ENCODE data around the gene DGCR6.

GRCh38 chr22:18905540-18906409 lies at the start of gene DGCR6:
- TF ChIP-seq, protein P1, sequence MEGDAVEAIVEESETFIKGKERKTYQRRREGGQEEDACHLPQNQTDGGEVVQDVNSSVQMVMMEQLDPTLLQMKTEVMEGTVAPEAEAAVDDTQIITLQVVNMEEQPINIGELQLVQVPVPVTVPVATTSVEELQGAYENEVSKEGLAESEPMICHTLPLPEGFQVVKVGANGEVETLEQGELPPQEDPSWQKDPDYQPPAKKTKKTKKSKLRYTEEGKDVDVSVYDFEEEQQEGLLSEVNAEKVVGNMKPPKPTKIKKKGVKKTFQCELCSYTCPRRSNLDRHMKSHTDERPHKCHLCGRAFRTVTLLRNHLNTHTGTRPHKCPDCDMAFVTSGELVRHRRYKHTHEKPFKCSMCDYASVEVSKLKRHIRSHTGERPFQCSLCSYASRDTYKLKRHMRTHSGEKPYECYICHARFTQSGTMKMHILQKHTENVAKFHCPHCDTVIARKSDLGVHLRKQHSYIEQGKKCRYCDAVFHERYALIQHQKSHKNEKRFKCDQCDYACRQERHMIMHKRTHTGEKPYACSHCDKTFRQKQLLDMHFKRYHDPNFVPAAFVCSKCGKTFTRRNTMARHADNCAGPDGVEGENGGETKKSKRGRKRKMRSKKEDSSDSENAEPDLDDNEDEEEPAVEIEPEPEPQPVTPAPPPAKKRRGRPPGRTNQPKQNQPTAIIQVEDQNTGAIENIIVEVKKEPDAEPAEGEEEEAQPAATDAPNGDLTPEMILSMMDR (IDR thresholded peaks at IDR 0.05) = no peak
- TF ChIP-seq POLR2AphosphoS5 (IDR thresholded peaks at IDR 0.05) (no peak), POLR2A (IDR thresholded peaks at IDR 0.05) (no peak)
